Measurements from ENCODE around the gene GRIK4.
"Not testable (repeated sequence)": the region's sequence is repeated elsewhere in the genome, so short reads cannot be mapped to it uniquely, and the experiment has no call there.

The GRIK4 gene

DNA sequence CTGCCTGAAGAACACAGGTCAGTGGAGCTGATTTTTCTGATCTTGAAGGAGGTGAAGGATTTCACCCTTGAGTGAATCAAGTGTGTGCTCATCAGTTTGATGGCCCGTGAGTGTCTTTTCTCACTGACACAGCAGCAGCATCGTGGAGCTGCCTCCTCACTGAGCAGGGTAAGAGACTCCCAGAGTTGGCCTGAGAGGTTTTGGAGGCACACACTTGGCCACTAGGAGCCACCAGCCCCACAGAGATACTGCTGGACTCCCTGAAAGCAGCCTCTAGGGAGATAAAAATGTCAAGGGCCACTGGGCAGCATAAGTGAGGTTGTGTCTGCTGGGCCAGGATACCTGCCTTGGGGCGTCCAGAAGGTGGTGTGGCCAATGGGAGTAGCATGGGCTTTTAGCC lies 245.4 kb downstream of the GRIK4 start:
- no peak for DNase-seq

DNA sequence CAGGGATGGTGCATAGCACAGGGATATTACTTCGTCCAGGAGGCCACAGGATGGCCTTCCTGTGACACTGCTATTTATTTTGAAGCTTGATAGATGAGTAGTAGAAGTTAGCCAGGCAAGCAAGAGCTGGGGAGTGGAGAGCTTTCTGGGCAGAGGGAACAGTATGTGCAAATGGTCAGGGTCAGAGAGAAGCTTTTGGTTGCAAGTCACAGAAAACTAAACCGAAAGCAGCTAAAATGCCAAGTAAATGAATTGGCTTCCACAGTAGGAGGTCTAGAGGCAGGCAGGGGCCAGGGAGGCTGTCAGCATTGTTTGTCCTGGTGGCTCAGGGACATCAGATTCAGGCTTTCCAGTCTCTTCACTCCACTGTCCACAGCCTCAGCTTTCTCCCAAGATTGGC lies 247.5 kb downstream of the GRIK4 start:
- no peak for DNase-seq

- not testable (repeated sequence) for DNase-seq
Measured at GRCh38 chr11:120765710-120766109, 254.2 kb downstream of the GRIK4 start.

- DNase-seq: no peak
Measured at GRCh38 chr11:120766318-120766717, 254.8 kb downstream of the GRIK4 start.

DNA sequence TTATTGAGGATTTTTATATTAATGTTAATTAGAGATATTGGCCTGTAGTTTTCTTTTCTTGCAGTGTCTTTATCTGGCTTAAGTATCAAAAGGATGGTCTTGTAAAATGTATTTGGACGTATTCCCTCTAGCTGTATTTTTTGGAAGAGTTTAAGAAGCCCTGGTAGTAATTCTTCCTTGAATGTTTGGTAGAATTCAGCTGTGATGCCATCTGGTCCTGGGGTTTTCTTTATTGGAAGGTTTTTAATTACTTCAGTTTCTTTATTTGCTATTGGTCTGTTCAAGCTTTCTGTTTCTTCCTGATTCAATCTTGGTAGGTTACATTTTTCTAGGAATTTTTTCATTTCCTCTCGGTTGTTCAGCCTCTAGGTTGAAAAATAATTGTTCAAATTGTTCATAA lies 257.4 kb downstream of the GRIK4 start:
- no peak for DNase-seq

GRCh38 chr11:120769906-120770305 lies 258.4 kb downstream of the GRIK4 start:
- no peak for DNase-seq

GRCh38 chr11:120771551-120772060 lies 260.1 kb downstream of the GRIK4 start:
- no peak for DNase-seq

DNA sequence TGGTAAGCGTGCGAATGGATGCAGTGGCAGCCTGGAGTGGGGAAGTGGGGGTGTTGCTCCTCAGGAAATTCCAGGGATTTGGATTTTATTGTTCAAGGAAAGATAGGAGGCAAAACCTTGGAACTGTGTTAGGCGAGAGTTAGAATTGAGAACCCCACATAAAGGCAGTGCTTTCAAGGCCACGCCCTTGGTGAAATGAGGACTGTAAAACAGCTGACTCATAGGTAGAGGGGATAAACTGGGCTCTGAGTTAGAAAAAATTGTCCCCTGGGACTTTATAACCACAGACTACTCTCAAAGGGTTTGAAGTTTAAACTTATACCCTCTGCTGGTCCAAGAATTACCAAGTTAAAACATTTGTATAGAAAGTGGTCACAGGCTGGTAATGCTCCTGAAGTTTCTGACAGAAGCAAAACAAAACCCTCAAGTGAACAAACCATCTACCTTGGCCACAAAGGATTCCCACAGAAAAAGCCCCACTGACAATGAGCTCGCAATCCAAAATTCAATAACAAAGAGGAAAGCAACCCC lies 262.0 kb downstream of the GRIK4 start:
- DNase-seq: no peak

DNA sequence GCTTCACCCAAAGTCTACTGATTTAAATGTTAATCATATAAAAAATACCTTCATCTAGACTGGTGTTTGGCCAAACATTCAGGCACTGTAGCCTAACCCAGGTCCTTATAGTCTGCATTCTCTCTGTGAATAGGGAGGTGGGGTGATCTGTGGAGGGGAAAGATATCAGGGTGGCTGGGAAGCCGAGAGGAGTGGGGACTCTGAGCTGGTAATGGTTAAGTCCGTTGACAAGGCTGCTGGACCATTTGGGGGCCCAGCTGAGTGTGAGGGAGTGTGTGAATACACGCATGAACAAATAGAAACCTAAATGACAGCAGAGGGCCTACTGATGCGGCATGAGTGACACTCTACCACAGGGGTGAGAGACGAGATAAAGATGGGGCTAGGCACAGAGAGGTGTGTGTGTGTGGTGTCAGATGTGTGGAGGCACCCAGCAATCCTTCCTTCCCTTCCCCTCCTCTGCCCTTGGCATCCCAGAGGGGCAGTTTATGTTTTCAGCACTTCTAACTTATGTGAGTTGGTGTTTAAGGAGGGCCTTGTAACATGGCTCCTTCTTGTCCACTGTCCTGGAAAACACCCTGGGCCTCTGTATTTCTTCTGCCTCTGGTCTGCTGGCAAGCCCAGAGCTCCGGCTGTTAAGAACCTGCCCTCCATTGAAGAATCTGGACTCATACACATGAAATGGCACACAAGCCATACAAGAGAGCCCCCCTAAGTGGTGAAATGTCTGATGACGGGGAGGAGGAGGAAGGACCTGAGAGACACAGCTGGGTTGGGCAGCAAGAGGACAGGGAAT lies 263.2 kb downstream of the GRIK4 start:
- DNase-seq: no peak

GRCh38 chr11:120775986-120776951 lies 264.7 kb downstream of the GRIK4 start:
- no peak for DNase-seq

DNA sequence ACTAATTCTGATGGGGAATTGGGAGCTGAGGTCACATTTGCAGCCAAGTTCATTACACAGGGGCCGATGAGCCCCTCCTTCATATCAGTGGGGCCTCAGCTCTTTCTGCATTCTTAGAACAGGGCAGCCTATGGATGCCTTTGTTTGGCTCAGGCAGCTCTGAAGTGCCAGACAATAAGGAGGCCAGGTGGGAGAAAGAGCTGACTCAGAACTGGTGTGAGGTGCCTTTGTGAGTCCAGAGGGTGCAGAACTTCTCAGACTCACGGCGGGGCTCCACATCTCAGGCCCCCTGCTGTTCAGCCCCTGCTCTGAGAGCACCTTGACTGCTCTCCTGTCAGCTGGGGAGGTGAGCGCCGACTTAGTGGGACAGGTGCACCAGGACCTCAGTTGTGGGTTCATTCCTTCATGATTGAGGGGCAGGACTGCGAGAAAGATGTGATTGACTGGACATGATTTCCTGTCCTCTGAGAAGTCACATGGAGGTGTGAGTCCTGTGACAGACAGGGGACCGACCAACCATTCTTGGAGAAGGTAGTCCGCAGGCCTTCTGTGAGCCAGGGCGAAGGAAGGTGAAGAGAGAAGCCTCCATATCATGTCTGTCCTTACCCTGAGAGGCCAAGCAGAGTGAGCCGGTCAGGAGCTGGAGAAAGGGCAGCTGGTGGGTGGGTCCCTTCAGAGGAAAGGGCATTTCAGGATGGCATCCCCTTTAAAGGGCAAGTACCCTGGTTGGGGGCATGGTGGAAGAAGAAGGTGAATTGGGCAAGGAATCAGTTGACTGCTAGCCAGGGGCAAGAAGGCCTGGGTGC lies 267.3 kb downstream of the GRIK4 start:
- no peak for DNase-seq

GRCh38 chr11:120780239-120780638 lies 268.7 kb downstream of the GRIK4 start:
- DNase-seq: no peak

- no peak for DNase-seq
Measured at GRCh38 chr11:120781486-120782120, 270.1 kb downstream of the GRIK4 start.

- no peak for DNase-seq
Measured at GRCh38 chr11:120784566-120785251, 273.2 kb downstream of the GRIK4 start.

- DNase-seq: no peak
Measured at GRCh38 chr11:120785576-120785975, 274.0 kb downstream of the GRIK4 start.

DNA sequence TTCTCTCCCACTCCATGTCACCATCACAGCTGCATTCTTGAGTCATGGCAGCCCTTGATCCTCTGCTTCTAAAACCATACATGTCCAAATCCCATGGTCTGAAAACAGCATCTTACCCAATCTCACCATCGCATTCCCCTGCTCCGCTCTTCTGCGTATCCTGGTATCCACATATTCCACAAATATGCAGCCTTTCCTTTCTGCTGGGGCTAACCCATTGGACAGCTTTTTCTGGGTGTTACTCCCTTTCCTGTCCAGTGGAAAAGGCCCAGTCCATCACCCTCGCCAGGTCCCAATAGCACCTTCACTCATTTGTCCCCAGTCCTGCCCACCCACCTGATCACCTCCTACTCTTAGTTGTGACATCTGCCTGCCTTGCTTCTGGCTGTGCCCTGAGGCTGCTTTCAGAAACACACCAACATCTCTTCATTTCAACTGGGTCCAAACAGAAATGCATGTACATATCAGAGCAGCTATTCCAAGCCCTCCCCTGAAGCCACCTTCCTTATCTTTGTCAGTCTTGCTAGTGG lies 274.7 kb downstream of the GRIK4 start:
- no peak for DNase-seq

- not testable (repeated sequence) for DNase-seq
Measured at GRCh38 chr11:120787224-120787623, 275.7 kb downstream of the GRIK4 start.

- no peak for DNase-seq
Measured at GRCh38 chr11:120789391-120789790, 277.8 kb downstream of the GRIK4 start.

DNA sequence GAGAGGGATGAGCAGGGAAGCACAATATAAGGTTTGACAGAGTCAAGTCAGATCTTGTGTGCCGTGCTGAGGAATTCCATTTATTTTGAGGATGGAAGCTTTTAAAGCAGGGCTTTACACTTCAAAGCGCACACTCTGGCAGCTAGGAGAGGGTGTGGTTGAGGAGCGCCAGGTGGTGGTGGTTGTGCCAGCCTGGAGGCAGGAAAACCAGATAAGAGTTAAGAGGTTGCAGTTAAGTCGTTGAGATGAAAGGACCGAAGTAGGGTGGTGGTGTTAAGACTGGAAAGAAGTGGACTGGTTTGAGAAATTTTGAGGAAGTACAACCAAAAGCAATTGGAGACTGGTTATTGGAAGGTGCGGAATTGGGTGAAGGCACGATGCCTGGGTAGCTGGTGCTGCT lies 280.8 kb downstream of the GRIK4 start:
- DNase-seq: no peak

DNA sequence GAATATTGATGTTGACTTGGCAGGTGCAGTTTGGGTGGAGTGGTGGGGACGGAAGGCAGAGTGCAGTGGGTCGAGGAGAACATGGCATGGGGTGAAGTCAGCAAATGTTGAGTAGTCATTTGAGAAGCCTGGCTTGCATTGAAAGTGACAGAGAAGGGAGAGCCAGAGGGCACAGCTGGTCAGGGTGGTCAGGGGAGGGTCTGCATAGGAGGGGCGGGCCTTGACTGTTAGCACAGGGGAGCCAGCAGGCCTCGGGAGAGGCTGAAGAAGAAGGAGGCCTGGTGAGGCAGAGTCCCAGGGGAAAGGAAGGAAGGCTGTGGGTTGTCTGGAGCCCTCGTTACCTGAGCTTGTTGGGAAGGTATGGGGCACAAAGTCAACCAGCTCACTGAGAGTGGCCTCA lies 281.6 kb downstream of the GRIK4 start:
- no peak for DNase-seq

- DNase-seq: no peak
Measured at GRCh38 chr11:120793806-120794479, 282.4 kb downstream of the GRIK4 start.
